DOHH2 (cell line): Measurements from ENCODE around the gene TREH.

Experiments
- H3F3A ChIP-seq: fragments of 200-600 bp; sonication (generic), shearing (Covaris generic); 2 replicates; pipeline ENCODE4 v1.6.0; 2016; ENCODE audit warnings: antibody characterized with exemption, mild to moderate bottlenecking; ENCODE audit not compliant: control insufficient read depth, insufficient read depth
- H3K27ac ChIP-seq: fragments of 200-600 bp; sonication (generic); 2 replicates; pipeline ENCODE4 v1.5.1; 2014; ENCODE audit warnings: low read depth, mild to moderate bottlenecking, low read length, moderate library complexity
- H3K27me3 ChIP-seq: fragments of 200-600 bp; sonication (generic); 2 replicates; pipeline ENCODE4 v1.6.1; 2014; ENCODE audit warnings: mild to moderate bottlenecking, low read length, mixed read lengths; ENCODE audit not compliant: control insufficient read depth
- H3K36me3 ChIP-seq: fragments of 200-600 bp; sonication (generic); 2 replicates; pipeline ENCODE4 v1.6.1; 2014; ENCODE audit warnings: mild to moderate bottlenecking, low read length, moderate library complexity, mixed read lengths; ENCODE audit not compliant: control insufficient read depth
- H3K4me1 ChIP-seq: fragments of 200-600 bp; sonication (generic); 2 replicates; pipeline ENCODE4 v1.6.1; 2014; ENCODE audit warnings: mild to moderate bottlenecking, low read length, mixed read lengths; ENCODE audit not compliant: control insufficient read depth
- H3K4me2 ChIP-seq: fragments of 200-600 bp; sonication (generic); 2 replicates; pipeline ENCODE4 v1.6.0; 2014; ENCODE audit warnings: mild to moderate bottlenecking, low read length, moderate library complexity
- H3K4me3 ChIP-seq: fragments of 200-600 bp; sonication (generic); 2 replicates; pipeline ENCODE4 v1.5.1; 2014; ENCODE audit warnings: mild to moderate bottlenecking, low read length, mixed read lengths
- H3K79me2 ChIP-seq: fragments of 200-600 bp; sonication (generic); 2 replicates; pipeline ENCODE4 v1.6.1; 2014; ENCODE audit warnings: mild to moderate bottlenecking, low read length, mixed read lengths; ENCODE audit not compliant: control insufficient read depth
- H3K9me2 ChIP-seq: fragments of 200-600 bp; sonication (generic); replicated peaks from 2 replicates; pipeline ENCODE4 v1.6.1; 2014; ENCODE audit warnings: mild to moderate bottlenecking, low read length, mixed read lengths; ENCODE audit not compliant: control insufficient read depth
- H3K9me3 ChIP-seq: fragments of 200-600 bp; sonication (generic); 2 replicates; pipeline ENCODE4 v1.6.1; 2014; ENCODE audit warnings: antibody characterized with exemption, low read length, mixed read lengths; ENCODE audit not compliant: control insufficient read depth, insufficient read depth
- H4K20me1 ChIP-seq: fragments of 200-600 bp; sonication (generic); 2 replicates; pipeline ENCODE4 v1.6.0; 2014; ENCODE audit warnings: low read depth, mild to moderate bottlenecking, antibody characterized with exemption, low read length, moderate library complexity; ENCODE audit not compliant: control insufficient read depth, insufficient read depth
- CTCF ChIP-seq: fragments of 200-600 bp; sonication (generic); IDR thresholded peaks from one replicate; pipeline ENCODE4 v1.5.1; 2014; ENCODE audit warnings: antibody characterized with exemption, mild to moderate bottlenecking, low read depth, low read length; ENCODE audit not compliant: poor library complexity, severe bottlenecking
- EZH2phosphoT487 ChIP-seq: fragments of 200-600 bp; sonication (generic); IDR thresholded peaks from 2 replicates; pipeline ENCODE4 v1.6.1; 2017; ENCODE audit warnings: borderline replicate concordance, mild to moderate bottlenecking, antibody characterized with exemption, low read length, moderate library complexity, mixed read lengths

TREH gene

GRCh38 chr11:118640332-118641154, 38.9 kb downstream of the TREH start:
- no peaks in the 10 kb centered on the region for H3K9me2 ChIP-seq
- no peak overlapping the region for H3K27ac ChIP-seq
- H3K4me2 ChIP-seq, result no peak overlapping the region
- TF ChIP-seq EZH2phosphoT487 (no peak), CTCF (no peak)
- no peaks in the 10 kb centered on the region for H3K79me2 ChIP-seq
- H3K4me3 ChIP-seq, result no peak overlapping the region
- H3K9me3 ChIP-seq, result no peaks in the 10 kb centered on the region
- H3F3A ChIP-seq, result no peaks in the 10 kb centered on the region
- no peaks in the 10 kb centered on the region for H3K4me1 ChIP-seq
- no peaks in the 10 kb centered on the region for H3K36me3 ChIP-seq
- peaks cover 8% of the 10 kb centered on the region for H3K27me3 ChIP-seq
- no peaks in the 10 kb centered on the region for H4K20me1 ChIP-seq

GRCh38 chr11:118639899-118640298, 39.6 kb downstream of the TREH start:
- Histone ChIP-seq H3K4me3 (no peak overlapping the region), H3K27me3 (peaks cover 8% of the 10 kb centered on the region), H3K9me3 (no peaks in the 10 kb centered on the region), H3K36me3 (no peaks in the 10 kb centered on the region), H3K79me2 (no peaks in the 10 kb centered on the region), H3F3A (no peaks in the 10 kb centered on the region), H3K27ac (no peak overlapping the region), H3K4me2 (no peak overlapping the region), H3K4me1 (no peaks in the 10 kb centered on the region), H4K20me1 (no peaks in the 10 kb centered on the region), H3K9me2 (no peaks in the 10 kb centered on the region)
- TF ChIP-seq EZH2phosphoT487 (no peak), CTCF (no peak)

GRCh38 chr11:118638726-118639125, 40.7 kb downstream of the TREH start:
- TF ChIP-seq CTCF (no peak), EZH2phosphoT487 (no peak)
- Histone ChIP-seq H3K9me3 (no peaks in the 10 kb centered on the region), H3K36me3 (no peaks in the 10 kb centered on the region), H4K20me1 (no peaks in the 10 kb centered on the region), H3K4me2 (no peak overlapping the region), H3K4me3 (no peak overlapping the region), H3K27ac (no peak overlapping the region), H3K4me1 (no peaks in the 10 kb centered on the region), H3K9me2 (no peaks in the 10 kb centered on the region), H3K27me3 (peaks cover 8% of the 10 kb centered on the region), H3K79me2 (no peaks in the 10 kb centered on the region), H3F3A (no peaks in the 10 kb centered on the region)
